Measurements from ENCODE around the gene PRDX5.

PRDX5 gene

GRCh38 chr11:64317961-64318765, at the start of gene PRDX5:
Gene PRDX5 (plus strand): TSS chr11:64318121. CDS start chr11:64318216, 95 bp downstream.
- peak; percentile 83 to 90 for DNase-seq (ENCODE audit: low read depth in 2 of 2)

DNA sequence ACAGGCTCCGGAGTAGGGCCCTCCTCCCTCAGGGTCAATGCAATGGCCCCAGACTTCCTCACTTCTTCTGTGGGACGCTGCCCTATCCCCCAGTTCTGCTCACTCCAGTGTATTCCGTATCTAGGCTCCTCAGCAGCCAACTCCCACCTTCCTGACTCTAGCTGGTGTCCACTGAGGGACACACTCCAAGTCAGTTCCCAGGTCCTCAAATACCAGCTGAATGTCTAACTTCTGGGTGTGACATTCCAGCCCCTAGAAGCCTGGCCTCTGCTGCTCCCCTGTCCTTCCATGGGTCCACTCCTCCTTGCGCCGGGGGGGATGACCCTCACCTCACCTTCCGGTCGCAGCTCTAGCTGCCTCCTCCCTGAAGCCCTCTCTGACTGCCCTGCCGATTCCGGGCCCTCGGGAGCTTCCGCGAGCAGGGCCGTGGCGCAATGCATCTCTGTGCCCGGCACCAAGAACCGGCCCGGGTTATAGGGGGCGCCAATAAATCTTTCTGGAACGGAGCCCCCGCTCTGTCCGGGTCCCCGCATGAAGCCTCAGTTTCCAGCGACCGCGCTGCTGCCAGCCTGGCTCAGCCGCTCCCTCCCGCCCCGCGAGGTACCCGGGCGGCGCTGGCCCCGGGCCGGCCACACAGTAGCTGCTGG, 48.9 kb upstream of the PRDX5 start:
- DNase-seq (ENCODE audit: low read depth in 2 of 2): peak in 1 of 2 donors; percentile 22

GRCh38 chr11:64269540-64270220, 48.2 kb upstream of the PRDX5 start:
- DNase-seq (ENCODE audit: low read depth in 2 of 2): peak; percentile 91 to 97

- DNase-seq (ENCODE audit: low read depth in 2 of 2): no peak
Observed at GRCh38 chr11:64275031-64275800, 42.7 kb upstream of the PRDX5 start.

- DNase-seq (ENCODE audit: low read depth in 2 of 2): no peak
Observed at GRCh38 chr11:64275841-64276240, 42.1 kb upstream of the PRDX5 start.

DNA sequence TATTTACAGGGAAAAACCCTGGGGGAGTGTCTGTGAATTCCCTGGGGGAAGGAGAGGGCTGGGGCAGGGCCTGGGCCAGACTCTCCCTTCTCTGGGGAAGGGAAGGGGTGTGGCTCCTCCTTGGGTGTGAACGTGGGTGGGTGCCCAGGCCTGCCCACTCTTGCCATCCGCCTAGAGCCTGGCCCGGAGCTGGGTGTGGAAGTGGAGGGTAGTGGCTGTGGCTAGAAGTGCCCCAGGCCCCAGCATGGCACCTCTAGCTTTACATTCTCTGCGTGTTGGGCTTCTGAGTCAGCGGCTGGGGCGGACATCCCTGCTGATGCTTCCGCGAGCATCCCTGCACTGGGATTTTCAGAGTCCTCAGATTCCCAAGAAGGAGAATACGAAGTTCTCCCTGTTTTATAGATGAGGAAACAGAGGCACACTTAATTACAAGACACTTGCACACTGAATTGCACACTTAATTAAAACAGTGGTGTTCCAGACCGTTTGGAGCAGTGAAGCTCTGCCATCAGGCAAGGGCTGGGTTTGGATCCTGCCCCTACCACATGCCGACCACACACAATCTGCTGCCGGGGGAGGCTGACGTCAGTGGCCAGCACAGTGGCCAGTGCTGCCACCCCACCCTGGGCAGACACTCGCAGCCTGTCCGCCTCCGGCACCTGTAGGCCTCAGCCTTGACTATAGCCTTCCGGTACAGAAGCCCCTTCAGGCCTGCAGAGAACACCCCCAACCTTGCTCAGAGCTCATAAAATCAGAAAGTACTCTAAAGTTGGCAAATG, 41.1 kb upstream of the PRDX5 start:
- no peak for DNase-seq (ENCODE audit: low read depth in 2 of 2)

DNA sequence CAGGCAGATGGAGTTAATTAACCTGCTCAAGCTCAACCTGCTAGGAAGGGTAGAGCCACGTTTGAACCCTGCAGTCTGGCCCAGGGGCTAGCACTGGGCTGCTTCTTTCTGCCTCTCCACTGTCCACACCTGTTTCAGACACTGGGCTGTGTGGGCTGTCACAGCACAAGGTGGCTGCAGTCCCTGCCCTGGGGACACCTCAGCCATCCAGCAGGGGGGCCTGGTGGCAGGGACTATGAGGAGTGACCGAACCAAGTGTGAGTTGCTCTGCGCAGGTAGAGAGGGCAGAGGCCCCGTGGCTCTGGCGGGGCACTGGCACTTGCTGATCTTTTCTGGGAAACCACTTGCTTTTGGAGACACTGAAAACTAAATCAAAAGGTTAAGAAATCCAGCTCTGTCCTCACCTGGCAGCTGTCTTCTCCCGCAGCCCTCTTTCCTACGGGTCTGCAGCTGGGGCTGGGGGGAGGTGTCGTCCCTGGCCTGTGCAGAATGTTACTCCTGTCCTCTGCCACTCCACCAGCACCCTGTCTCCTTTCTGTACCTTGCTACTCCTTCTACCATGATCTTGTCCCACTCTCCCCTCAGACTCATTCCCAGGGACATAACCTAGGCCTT, 39.2 kb upstream of the PRDX5 start:
- no peak for DNase-seq (ENCODE audit: low read depth in 2 of 2)

DNA sequence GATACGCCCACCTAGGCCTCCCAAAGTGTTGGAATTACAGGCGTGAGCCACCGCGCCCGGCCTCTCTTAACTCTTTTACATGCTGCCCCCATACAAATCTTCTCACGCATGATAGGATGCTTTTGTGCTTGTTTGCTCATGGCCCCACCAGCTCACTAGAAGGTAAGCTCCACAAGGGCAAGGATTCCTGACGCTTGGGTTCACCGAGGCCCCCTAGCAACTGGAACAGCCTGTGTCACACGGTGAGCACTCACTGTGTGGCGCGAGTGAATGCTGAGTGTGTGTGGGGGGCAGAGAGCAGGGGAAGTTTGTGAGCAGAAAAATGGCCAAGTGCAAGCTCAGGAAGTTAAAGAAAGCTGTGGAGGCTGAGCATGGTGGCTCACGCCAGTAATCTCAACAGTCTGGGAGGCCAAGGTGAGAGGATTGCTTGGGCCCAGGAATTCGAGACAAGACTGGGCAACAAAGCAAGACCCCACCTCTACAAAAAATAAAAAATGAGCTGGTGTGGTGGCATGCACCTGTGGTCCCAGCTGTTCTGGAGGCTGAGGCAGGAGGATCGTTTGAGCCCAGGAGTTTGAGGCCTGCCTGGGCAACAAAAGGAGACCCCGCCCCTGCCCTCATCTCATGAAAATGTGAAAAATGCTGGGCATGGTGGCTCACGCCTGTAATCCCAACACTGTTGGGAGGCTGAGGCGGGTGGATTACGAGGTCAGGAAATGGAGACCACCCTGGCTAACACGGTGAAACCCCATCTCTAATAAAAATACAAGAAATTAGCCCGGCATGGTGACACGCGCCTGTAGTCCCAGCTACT, 35.8 kb upstream of the PRDX5 start:
- DNase-seq (ENCODE audit: low read depth in 2 of 2): no peak

DNA sequence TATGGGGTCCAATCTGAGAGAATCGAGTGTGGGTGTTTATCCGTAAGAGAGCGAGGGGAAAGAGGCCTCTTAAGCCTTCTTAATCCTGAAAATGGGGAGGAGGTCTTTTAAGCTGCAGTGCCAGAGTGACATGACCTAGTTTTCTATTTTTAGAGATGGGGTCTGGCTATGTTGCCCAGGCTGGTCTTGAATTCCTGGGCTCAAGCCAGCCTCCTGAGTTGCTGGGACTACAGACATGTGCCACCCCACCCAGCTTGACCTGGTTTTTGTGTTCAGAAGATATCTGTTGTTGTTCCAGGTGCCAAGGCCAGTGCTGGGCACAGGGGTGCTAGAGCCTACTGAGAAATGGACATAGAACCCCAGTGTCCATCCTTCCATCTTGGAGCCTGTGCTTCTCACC, 34.8 kb upstream of the PRDX5 start:
- no peak for DNase-seq (ENCODE audit: low read depth in 2 of 2)

DNA sequence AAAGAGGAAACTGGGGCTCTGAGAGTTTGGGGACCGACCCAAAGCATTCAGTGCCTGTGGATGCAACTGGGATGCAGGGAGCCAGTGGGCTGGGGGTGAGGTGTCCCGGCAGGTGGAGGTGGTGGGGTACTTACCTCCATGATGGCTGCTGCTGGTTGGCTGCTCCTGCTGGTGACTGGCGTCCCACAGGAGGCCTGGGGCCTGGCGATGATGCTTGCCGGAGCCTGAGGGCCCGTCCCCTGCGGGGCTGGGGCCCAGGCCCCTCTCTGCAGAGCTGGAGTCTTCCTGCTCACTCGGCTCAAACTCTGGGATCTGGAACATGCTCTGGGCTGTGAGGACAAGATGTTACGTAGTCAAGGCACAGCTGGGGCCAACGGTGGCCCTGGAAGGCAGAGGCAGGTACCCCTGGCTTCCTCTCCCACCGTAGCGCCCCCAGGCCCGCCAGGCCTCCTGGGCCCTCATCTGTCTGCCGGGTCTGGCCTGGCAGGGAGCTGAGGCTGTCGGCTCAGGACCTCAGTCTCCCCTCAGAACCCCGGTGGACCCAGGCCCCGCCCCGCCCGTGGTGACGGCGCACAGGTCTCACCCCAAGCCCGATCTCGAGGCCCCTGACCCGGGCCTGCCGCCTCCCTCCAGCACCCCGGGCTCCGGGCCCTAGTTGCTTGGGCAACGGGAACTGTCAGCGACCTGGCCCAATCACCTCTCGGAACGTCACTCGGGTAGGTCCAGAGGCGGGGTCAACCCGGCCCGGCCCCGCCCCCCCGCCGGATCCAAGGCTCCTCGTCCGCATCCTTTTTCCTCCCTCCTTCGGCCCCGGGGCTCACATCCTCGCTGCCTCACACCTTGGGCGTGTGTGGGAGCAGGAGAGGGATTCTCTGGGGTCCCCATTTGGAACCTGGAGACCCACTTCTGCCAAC, 33.6 kb upstream of the PRDX5 start, which contains the start of gene BAD:
TSS of gene BAD (minus strand) at position 618 of the 914 bp plus-strand sequence. CDS start at position 321, 297 bp downstream.
- peak; percentile 83 to 88 for DNase-seq (ENCODE audit: low read depth in 2 of 2)

DNA sequence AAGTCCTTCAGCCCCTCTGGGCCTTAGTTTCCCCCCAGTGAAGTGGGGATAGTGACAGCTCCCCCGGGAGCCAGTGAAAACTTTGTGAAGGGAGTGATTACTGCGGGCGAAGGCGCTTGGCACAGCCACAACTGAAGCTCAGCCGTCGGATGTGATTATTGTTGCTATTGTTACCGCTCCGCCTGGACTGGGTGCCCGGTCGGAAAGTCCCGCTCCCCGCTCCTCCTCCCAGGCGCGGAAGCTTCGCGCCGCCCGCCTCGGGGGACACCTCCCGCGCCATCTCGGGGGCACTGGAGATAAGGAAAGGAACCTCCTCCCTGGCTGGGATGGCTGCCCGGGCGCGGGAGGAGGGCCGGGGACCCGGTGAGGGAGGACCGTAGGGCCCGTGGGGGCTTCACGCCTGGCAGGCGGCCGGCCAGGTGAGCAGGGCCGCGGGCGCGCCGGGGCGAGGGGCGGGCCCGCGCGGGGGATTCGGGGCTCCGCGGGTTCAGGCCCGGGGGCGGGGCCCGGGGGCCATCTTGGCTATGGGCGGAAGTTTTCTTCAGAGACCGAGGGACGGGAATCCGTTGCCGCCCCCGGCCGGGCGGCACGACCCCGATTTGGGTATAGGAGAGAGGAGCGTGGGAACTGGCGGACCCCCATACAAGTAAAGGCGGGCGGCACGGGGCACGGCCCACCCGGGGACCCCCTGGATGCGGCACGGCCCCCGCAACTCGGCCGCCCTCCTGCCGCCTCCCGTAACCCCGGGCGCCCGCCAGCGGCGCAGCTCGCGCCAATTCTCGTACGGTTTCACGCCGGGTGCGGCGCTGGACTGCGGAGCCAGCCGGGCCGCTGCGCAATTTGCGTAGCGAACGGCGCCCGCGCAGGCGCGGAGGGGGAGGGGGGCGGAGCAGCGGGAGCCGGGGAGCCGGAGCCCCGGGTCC, 32.7 kb upstream of the PRDX5 start, which contains the start of gene GPR137:
TSS of gene GPR137 (plus strand) at position 887 of the 923 bp plus-strand sequence. CDS start 677 bp downstream, outside the sequence.
- DNase-seq (ENCODE audit: low read depth in 2 of 2): peak; percentile 71 to 93

GRCh38 chr11:64285885-64286800, 31.8 kb upstream of the PRDX5 start:
- no peak for DNase-seq (ENCODE audit: low read depth in 2 of 2)

DNA sequence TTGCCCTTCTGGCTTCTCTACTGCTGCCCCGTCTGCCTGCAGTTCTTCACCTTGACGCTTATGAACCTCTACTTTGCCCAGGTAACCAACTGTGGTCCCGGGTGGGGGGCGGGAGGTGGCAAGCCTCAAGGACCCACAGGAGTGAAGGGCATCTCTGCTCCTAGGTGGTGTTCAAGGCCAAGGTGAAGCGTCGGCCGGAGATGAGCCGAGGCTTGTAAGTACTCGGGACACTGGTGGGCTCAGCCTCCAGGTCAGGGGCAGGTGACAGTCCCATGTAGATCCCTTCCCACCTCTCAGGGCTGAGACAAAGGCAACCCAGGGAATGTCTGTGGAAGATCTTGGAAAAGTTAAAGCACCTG, 31.1 kb upstream of the PRDX5 start:
- no peak for DNase-seq (ENCODE audit: low read depth in 2 of 2)

DNA sequence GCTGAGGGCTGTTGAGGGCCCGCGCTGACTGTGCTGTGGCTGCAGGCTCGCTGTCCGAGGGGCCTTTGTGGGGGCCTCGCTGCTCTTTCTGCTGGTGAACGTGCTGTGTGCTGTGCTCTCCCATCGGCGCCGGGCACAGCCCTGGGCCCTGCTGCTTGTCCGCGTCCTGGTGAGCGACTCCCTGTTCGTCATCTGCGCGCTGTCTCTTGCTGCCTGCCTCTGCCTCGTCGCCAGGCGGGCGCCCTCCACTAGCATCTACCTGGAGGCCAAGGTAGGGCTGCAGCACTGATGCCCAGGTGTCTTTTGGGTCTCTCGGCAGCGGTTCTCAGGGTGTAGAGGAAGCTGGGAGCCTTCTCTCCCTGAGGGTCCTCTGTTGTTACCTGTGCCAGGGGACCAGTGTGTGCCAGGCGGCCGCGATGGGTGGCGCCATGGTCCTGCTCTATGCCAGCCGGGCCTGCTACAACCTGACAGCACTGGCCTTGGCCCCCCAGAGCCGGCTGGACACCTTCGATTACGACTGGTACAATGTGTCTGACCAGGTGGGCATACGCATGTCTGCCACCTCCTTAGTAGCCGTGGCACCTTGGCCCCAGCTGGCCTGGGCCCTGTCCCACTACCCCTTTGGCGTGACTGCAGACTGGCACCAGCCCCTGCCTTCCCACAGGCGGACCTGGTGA, 30.1 kb upstream of the PRDX5 start:
- DNase-seq (ENCODE audit: low read depth in 2 of 2): no peak

DNA sequence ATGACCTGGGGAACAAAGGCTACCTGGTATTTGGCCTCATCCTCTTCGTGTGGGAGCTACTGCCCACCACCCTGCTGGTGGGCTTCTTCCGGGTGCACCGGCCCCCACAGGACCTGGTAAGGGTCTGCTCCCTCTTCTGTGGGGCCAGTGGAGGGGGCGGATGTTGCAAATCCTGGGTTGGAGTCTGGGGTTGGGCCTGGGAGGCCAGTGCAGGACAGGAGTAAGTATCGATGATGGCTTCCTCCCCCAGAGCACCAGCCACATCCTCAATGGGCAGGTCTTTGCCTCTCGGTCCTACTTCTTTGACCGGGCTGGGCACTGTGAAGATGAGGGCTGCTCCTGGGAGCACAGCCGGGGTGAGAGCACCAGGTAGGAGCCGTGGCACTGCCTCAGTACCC, 29.6 kb upstream of the PRDX5 start:
- DNase-seq (ENCODE audit: low read depth in 2 of 2): no peak
